Activated naive CD4-positive, alpha-beta T cell treated with anti-CD3 and anti-CD28 coated beads for 36 hours (primary cell): ENCODE results near the gene CAT. TPM values are rescaled to one million over a fixed set of nuclear protein-coding genes. Genes with fewer than 3 reads are reported as not detected.

Source experiments
- CTCF ChIA-PET: fragments of 350-600 bp; sonication (Branson Sonifier 250); formaldehyde crosslinking; loops from one replicate; lab custom pipeline; 2021; ENCODE audit warnings: antibody characterized with exemption; lab: Charles Lee
- DNase-seq: peaks from one replicate; pipeline ENCODE4 v3.0.0-alpha.2; 2020
- H3K27ac Mint-ChIP-seq: one replicate; pipeline ENCODE4 v1.8.0; 2021; ENCODE audit warnings: mild to moderate bottlenecking, mixed read lengths
- H3K27me3 Mint-ChIP-seq: one replicate; pipeline ENCODE4 v1.8.0; 2021; ENCODE audit warnings: low read depth, mixed read lengths
- H3K36me3 Mint-ChIP-seq: one replicate; pipeline ENCODE4 v1.8.0; 2021; ENCODE audit warnings: low read depth, mixed read lengths
- H3K4me1 Mint-ChIP-seq: one replicate; pipeline ENCODE4 v1.8.0; 2021; ENCODE audit warnings: low read depth, mixed read lengths
- H3K4me3 Mint-ChIP-seq: one replicate; pipeline ENCODE4 v1.8.0; 2021; ENCODE audit warnings: mild to moderate bottlenecking, moderate library complexity, mixed read lengths
- H3K9me3 Mint-ChIP-seq: one replicate; pipeline ENCODE4 v1.8.0; 2021; ENCODE audit warnings: mixed read lengths
- intact Hi-C: fragments of 100-400 bp; cut with micrococcal nuclease; formaldehyde crosslinking; loops from one replicate; pipeline ENCODE4 v1.15.1; 2023
- total RNA-seq, 2 experiments: library from RNA; stranded (reverse); gene quantifications; one replicate each; pipeline ENCODE4 v1.2.3, GENCODE V29; 2021

The CAT gene
- total RNA-seq, 2 experiments from 2014 or later = 28.3 to 29.1 TPM

DNA sequence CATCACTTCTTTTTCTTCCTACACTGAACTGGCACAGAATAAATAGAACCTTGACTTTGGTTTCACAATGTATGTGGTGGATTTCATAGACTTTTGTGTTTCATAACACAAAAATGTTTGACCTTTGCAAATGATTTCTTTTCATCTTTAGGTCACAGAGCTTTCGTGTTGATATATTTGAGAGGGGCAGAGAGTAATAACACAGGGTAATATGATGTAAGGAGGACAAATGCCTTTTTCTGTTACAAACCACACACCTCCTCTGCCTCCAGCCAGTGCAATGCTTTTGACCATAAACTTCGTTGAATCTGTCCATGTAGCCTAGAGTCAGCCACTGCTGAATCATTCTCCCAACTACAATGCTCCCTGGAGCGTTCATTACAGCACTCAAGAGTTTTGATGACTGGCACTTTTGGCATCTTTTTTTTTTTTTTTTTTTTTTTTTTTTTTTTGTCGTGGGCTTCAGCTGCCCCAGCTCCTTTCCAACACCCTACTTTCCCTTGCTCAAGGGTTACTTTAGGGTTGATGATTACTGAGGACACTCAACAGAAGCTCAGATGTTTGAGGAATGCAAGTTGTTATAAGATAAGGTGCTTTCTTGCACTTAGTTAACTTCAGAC, 11.4 kb upstream of the CAT start:
- no peaks in the 10 kb centered on the region for H3K36me3 Mint-ChIP-seq
- intact Hi-C loops = no loop called here
- no peak for DNase-seq
- H3K4me1 Mint-ChIP-seq = peaks cover 3% of the 10 kb centered on the region
- H3K27me3 Mint-ChIP-seq = no peaks in the 10 kb centered on the region
- no peak overlapping the region for H3K4me3 Mint-ChIP-seq
- no peak overlapping the region for H3K27ac Mint-ChIP-seq
- CTCF ChIA-PET = interaction anchor here (0.6 kb wide), 1 partner anchor 505 kb away, joined by 3 read pairs; no protein-coding TSS in a partner anchor
- H3K9me3 Mint-ChIP-seq = no peaks in the 10 kb centered on the region

- DNase-seq = no peak
- H3K4me1 Mint-ChIP-seq = peaks cover 3% of the 10 kb centered on the region
- CTCF ChIA-PET = no interaction called here
- intact Hi-C loops = no loop called here
- H3K27ac Mint-ChIP-seq = no peak overlapping the region
- H3K4me3 Mint-ChIP-seq = no peak overlapping the region
- no peaks in the 10 kb centered on the region for H3K27me3 Mint-ChIP-seq
- no peaks in the 10 kb centered on the region for H3K36me3 Mint-ChIP-seq
- no peaks in the 10 kb centered on the region for H3K9me3 Mint-ChIP-seq
These were observed 6.8 kb upstream of the CAT start for GRCh38 chr11:34431979-34432378.

- Mint-ChIP-seq H3K36me3 (no peaks in the 10 kb centered on the region), H3K4me1 (peaks cover 5% of the 10 kb centered on the region), H3K27me3 (no peaks in the 10 kb centered on the region), H3K9me3 (no peaks in the 10 kb centered on the region), H3K27ac (no peak overlapping the region), H3K4me3 (no peak overlapping the region)
- CTCF ChIA-PET = no interaction called here
- no peak for DNase-seq
- intact Hi-C loops = no loop called here
These were observed 5.9 kb upstream of the CAT start for GRCh38 chr11:34432822-34433221.

DNA sequence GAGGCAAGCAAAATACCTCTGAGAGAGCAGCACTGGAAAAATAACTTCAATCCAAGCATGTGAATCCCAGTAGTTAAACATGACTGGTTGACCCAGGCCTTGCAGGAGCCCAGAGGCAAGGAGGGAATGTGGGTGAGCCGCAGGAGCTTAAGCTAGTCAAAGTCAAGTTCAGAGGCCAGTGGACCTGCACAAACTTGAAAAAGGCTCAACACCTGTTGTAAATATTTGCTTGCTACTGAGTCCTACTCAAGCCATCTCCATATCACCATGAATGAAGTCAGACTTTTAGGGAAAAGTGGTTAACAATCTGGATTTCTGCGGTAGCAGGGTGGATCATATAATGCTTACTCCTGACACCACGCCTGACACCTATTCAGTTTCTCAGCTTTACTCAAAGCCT, 4.8 kb upstream of the CAT start:
- no peak for DNase-seq
- Mint-ChIP-seq H3K27ac (no peak overlapping the region), H3K4me3 (no peak overlapping the region), H3K27me3 (no peaks in the 10 kb centered on the region), H3K36me3 (no peaks in the 10 kb centered on the region), H3K9me3 (no peaks in the 10 kb centered on the region), H3K4me1 (peaks cover 5% of the 10 kb centered on the region)
- CTCF ChIA-PET = no interaction called here
- intact Hi-C loops = no loop called here

DNA sequence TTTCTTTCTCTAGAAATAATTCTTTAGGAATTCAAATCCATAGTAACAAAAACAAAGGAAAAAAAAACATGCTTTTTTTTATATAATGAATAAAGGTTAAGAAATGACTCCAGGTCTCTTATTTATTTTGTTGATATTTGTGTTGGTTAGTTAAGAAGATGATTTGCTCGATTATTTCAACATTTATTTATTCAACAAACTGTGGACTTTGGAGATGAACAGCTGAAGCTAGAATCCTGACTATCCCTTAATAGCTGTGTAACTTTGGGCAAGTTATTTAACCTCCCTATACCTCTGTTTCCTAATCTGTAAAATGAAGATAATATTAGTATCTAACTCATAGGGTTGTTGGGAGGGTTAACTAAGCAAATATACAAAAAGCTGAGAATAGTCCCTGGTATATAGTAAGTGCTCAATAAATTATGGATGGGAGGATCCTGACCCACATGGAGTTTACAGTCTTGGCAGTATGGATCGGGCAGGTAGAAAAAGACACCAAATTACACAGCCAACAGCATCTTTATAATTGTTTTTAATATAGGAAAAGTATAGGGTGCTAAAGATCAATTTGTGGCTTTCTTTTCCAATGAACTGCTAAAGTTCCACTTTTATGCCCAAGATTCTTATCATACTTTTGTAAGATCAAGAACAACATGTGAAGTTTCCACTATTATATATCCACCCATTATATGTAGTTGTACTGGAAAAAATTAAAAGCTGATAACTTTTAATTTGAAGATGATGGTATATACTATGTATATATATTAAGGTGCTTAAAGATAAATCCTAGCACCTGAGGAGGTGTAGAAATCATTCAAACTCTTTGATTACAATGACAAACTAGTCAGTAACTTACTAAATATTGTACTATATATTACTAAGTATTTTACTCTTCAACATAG, 1.3 kb upstream of the CAT start:
- intact Hi-C loops = loop anchor here (1.0 to 5.0 kb wide), 12 partner anchors 31 to 700 kb away; partner anchors contain the start of genes ABTB2, APIP, CD59 and NAT10
- Mint-ChIP-seq H3K27ac (no peak overlapping the region), H3K4me3 (no peak overlapping the region), H3K27me3 (no peaks in the 10 kb centered on the region), H3K36me3 (no peaks in the 10 kb centered on the region), H3K4me1 (peaks cover 20% of the 10 kb centered on the region), H3K9me3 (no peaks in the 10 kb centered on the region)
- CTCF ChIA-PET = interaction anchor here (0.6 to 2.0 kb wide), 5 partner anchors 10 to 371 kb away, joined by 3 to 12 read pairs (median 3); no protein-coding TSS in a partner anchor
- DNase-seq = no peak

DNA sequence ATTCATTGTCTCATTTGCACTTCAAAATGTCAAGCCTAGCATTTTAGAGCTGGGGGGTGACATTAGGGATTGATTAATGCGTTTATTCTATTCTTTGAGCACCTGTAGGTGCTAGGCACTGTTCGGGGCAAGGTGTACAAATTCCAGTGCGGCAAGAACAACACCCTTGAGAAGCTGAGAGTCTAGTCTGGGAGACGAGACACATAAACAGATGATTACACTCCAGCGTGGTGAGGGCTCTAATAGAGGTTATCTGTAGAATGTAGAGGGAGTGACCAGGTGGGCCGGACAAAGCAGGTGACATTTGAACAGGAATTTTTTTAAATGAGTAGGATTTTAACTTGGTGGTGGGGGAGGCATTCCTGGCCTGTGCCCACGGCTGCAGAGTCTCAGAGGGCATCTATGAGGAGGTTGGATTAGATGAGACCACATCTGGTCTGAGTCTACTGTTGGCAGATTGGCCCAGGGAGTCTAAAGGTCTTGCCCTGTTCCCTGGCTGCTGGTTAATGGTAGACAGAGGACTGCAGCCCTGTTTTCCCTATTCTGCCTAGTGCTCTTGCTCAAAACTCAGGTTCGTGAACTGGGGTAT, 970 bp downstream of the CAT start:
- Mint-ChIP-seq H3K27ac (peak overlapping the region; percentile 85), H3K36me3 (no peaks in the 10 kb centered on the region), H3K27me3 (no peaks in the 10 kb centered on the region), H3K4me1 (peaks cover 32% of the 10 kb centered on the region), H3K4me3 (peak overlapping the region; percentile 89), H3K9me3 (no peaks in the 10 kb centered on the region)
- CTCF ChIA-PET = interaction anchor here (0.7 kb wide), 1 partner anchor 8 kb away, joined by 4 read pairs; no protein-coding TSS in a partner anchor
- peak; percentile 6 for DNase-seq
- intact Hi-C loops = loop anchor here (1.0 to 5.0 kb wide), 8 partner anchors 8 to 702 kb away; partner anchors contain the start of gene CD59

GRCh38 chr11:34441814-34442213, 3.1 kb downstream of the CAT start:
- no peak overlapping the region for H3K27ac Mint-ChIP-seq
- DNase-seq = no peak
- H3K36me3 Mint-ChIP-seq = no peaks in the 10 kb centered on the region
- H3K4me1 Mint-ChIP-seq = peaks cover 32% of the 10 kb centered on the region
- no peaks in the 10 kb centered on the region for H3K27me3 Mint-ChIP-seq
- CTCF ChIA-PET = interaction anchor here (0.5 kb wide), 1 partner anchor 27 kb away, joined by 5 read pairs; no protein-coding TSS in a partner anchor
- H3K9me3 Mint-ChIP-seq = no peaks in the 10 kb centered on the region
- intact Hi-C loops = no loop called here
- H3K4me3 Mint-ChIP-seq = no peak overlapping the region

- H3K27ac Mint-ChIP-seq = no peak overlapping the region
- H3K36me3 Mint-ChIP-seq = no peaks in the 10 kb centered on the region
- H3K4me1 Mint-ChIP-seq = peaks cover 39% of the 10 kb centered on the region
- H3K4me3 Mint-ChIP-seq = no peak overlapping the region
- H3K9me3 Mint-ChIP-seq = no peaks in the 10 kb centered on the region
- intact Hi-C loops = no loop called here
- CTCF ChIA-PET = no interaction called here
- no peaks in the 10 kb centered on the region for H3K27me3 Mint-ChIP-seq
- no peak for DNase-seq
These were observed 4.4 kb downstream of the CAT start for GRCh38 chr11:34443136-34443535.

DNA sequence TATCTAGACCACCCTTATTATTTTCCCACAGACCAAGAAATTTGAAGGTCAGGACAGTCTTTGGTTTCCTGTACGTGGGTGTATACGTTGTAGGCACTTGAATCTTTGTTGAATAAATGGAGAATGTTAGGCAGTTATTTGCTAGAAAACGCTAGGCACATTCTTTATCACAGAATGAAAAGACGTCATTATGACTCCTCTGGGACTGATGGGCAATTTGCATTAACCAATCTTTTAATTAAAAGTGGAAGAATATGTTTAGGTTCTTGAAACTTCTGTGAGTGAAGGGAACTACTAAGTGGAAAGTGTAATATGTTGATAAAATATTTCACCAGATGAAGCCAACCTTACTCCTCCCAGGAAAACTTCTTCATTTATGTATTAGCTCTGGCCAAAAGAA, 5.7 kb downstream of the CAT start:
- Mint-ChIP-seq H3K4me3 (no peak overlapping the region), H3K36me3 (no peaks in the 10 kb centered on the region), H3K27ac (no peak overlapping the region), H3K27me3 (no peaks in the 10 kb centered on the region), H3K4me1 (peaks cover 48% of the 10 kb centered on the region), H3K9me3 (no peaks in the 10 kb centered on the region)
- DNase-seq = no peak
- CTCF ChIA-PET = interaction anchor here (0.6 to 1.5 kb wide), 3 partner anchors 24 to 946 kb away, joined by 4 to 5 read pairs (median 4); no protein-coding TSS in a partner anchor
- intact Hi-C loops = no loop called here

GRCh38 chr11:34445956-34446355, 7.2 kb downstream of the CAT start:
- CTCF ChIA-PET = interaction anchor here (0.5 to 1.4 kb wide), 2 partner anchors 22 to 900 kb away, joined by 4 to 5 read pairs; no protein-coding TSS in a partner anchor
- H3K27me3 Mint-ChIP-seq = no peaks in the 10 kb centered on the region
- peaks cover 35% of the 10 kb centered on the region for H3K4me1 Mint-ChIP-seq
- intact Hi-C loops = no loop called here
- no peak for DNase-seq
- no peaks in the 10 kb centered on the region for H3K9me3 Mint-ChIP-seq
- no peak overlapping the region for H3K27ac Mint-ChIP-seq
- H3K36me3 Mint-ChIP-seq = peaks cover 3% of the 10 kb centered on the region
- no peak overlapping the region for H3K4me3 Mint-ChIP-seq

DNA sequence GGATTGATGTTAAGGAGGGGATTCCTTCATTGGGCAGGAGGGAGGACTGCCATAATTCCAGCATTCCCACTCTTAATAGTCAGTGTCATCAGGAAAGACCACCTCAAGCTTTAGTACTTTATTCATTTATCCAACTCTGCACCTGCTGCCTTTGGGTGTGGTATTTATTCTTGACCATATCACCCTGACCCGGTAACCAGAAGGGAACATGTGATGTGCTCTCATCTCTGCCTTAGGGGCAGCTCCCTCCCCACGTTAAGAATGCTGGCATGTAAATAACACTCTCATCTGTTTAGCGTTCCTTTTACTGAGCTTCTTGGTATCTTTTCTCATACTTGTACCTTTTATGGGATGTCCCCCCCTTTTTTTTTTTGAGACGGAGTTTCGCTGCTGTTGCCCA, 7.7 kb downstream of the CAT start:
- Mint-ChIP-seq H3K27me3 (no peaks in the 10 kb centered on the region), H3K9me3 (no peaks in the 10 kb centered on the region), H3K4me1 (peaks cover 33% of the 10 kb centered on the region), H3K27ac (no peak overlapping the region), H3K36me3 (peaks cover 3% of the 10 kb centered on the region), H3K4me3 (no peak overlapping the region)
- intact Hi-C loops = no loop called here
- CTCF ChIA-PET = interaction anchor here (0.6 to 1.5 kb wide), 3 partner anchors 9 to 63 kb away, joined by 3 to 5 read pairs (median 4); no protein-coding TSS in a partner anchor
- no peak for DNase-seq

DNA sequence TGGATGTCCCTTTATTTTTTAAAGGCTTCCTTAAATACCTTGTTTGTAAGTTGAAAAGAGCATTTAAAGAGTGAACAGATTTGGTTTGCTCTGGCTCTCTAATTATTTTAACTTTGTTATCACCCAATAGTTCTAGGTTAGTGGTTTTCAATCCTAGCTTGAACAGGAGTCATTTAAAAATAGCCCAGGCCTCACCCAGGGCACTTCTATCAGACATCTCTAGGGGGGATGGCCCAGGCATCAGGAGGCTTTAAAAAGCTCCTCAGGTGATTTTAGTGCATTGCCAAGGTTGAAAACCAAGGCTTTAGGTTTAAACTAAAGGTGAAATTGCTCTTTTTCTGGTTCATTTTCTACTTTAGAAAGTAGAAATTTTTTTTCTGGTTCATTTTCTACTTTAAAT, 8.3 kb downstream of the CAT start:
- Mint-ChIP-seq H3K4me3 (no peak overlapping the region), H3K27ac (no peak overlapping the region), H3K4me1 (peaks cover 33% of the 10 kb centered on the region), H3K27me3 (no peaks in the 10 kb centered on the region), H3K36me3 (peaks cover 3% of the 10 kb centered on the region), H3K9me3 (no peaks in the 10 kb centered on the region)
- DNase-seq = no peak
- CTCF ChIA-PET = interaction anchor here (0.6 to 1.5 kb wide), 4 partner anchors 9 to 46 kb away, joined by 3 to 4 read pairs (median 4); no protein-coding TSS in a partner anchor
- intact Hi-C loops = loop anchor here (1.0 kb wide), 1 partner anchor 8 kb away; no protein-coding TSS in a partner anchor
